CD4-positive, alpha-beta T cell treated with Interleukin-2 at 100 ng/mL for 4 hours (primary cell): ENCODE data around the gene EPOP.
"Not testable (repeated sequence)": the region's sequence is repeated elsewhere in the genome, so short reads cannot be mapped to it uniquely, and the experiment has no call there.

Experiments used
- DNase-seq: peaks from one replicate; pipeline ENCODE4 v3.0.0-alpha.2; 2020; ENCODE audit warnings: low spot score

The EPOP gene

GRCh38 chr17:38637951-38638350 is 36.8 kb downstream of the EPOP start:
- no peak for DNase-seq

DNA sequence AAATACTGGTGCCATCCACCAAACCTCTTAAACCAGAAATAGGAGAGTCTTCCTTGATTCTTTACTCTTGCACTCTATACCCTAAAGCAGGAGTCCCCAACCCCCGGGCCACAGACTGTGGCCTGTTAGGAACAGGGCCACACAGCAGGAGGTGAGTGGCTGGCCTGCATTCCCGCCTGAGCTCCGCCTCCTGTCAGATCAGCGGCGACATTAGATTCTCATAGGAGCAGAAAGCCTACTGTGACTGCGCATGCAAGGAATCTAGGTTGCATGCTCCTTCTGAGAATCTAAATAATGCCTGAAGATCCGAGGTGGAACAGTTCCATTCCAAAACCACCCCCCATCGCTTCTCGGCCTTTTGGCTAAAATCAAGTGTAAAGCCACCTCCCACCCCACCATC is 38.7 kb downstream of the EPOP start:
- DNase-seq, result no peak

GRCh38 chr17:38632334-38632733 is 42.4 kb downstream of the EPOP start:
- no peak for DNase-seq

DNA sequence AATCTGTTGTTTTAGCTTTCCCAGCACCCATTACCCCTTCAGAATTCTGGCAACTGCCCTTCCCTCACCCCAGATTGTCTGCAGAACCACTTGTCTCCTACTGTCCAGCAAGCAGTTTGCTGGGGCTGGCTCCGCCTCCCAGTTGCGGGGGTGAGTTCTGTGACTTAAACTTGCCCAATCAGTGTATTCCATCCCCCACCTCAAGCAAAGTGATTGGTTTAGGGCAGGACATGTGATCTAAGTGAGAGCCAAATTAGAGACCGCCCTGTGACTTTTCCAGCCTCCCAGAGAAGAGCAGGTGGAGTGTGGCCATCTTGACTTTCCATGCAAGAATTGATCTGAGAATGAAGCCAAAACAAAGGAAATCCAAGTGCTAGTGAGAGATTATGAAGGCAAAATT is 46.3 kb downstream of the EPOP start:
- DNase-seq, result no peak

DNA sequence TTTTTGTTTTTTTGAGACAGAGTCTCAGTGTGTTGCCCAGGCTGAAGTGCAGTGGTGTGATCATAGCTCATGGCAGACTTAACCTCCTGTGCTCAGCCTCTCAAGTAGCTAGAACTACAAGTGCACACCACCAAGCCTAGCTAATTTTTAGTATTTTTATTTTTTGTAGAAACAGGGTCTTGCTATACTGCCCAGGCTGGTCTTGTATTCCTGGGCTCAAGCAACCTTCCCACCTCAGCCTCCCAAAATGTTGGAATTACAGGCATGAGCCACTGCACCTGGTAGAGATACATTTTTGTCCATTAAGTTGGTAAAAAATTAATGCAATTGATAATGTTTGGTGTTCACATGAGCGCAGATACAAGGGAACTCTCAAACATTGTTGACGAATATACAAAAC is 46.8 kb downstream of the EPOP start:
- DNase-seq, result no peak

GRCh38 chr17:38626606-38627226 is 48.0 kb downstream of the EPOP start:
- not testable (repeated sequence) for DNase-seq

DNA sequence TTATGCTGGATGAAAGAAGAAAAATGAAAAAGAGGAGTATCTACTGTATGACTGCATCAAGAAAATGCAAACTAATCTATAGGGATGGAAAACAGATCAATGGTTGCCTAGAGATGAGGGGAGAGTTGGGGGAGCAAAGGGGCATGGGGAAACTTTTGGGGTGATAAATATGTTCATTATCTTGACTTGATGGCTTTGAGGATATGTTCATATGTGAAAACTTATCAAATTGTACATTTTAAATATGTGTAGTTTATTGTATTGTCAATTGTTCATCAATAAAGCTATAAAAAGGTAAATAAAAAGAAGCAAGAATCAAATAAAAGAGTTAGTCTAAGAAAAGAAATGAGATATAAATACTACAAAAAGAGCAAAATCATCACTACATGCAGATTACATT is 49.3 kb downstream of the EPOP start:
- DNase-seq, result no peak

- DNase-seq, result not testable (repeated sequence)
Observed at GRCh38 chr17:38624782-38625355, 49.9 kb downstream of the EPOP start.
